ENCODE results near the gene TARS2. TPM values are rescaled to one million over a fixed set of nuclear protein-coding genes. Genes with fewer than 3 reads are reported as not detected.

Gene TARS2
- total RNA-seq, 1 donor from 2014 or later, result 18.5 TPM

DNA sequence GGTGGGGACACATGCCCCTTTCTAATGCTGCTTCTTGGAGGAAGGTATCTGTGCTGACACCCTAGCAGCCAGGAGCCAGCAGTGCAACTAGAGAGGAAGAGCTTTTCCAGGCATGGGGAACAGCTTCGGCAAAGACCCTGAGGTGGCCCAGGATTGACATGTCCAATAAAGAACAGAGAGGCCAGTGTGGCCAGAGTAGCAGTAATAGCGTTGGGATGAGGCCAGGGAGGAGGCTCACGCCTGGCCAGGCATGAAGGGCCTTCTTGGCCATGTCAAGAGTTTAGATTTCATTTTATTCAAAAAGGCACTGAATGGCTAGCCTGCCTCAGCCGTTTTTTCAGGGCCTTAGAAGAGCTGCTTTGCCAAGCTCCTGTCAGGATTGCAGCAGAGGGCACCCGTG, 45.6 kb downstream of the TARS2 start:
- Histone ChIP-seq H3K4me1 (no peaks in the 10 kb centered on the region), H3K4me3 (no peak overlapping the region), H3K36me3 (no peaks in the 10 kb centered on the region), H3K9me3 (no peaks in the 10 kb centered on the region), H3K27me3 (no peaks in the 10 kb centered on the region), H3K27ac (no peak overlapping the region)
- TF ChIP-seq, protein P1, sequence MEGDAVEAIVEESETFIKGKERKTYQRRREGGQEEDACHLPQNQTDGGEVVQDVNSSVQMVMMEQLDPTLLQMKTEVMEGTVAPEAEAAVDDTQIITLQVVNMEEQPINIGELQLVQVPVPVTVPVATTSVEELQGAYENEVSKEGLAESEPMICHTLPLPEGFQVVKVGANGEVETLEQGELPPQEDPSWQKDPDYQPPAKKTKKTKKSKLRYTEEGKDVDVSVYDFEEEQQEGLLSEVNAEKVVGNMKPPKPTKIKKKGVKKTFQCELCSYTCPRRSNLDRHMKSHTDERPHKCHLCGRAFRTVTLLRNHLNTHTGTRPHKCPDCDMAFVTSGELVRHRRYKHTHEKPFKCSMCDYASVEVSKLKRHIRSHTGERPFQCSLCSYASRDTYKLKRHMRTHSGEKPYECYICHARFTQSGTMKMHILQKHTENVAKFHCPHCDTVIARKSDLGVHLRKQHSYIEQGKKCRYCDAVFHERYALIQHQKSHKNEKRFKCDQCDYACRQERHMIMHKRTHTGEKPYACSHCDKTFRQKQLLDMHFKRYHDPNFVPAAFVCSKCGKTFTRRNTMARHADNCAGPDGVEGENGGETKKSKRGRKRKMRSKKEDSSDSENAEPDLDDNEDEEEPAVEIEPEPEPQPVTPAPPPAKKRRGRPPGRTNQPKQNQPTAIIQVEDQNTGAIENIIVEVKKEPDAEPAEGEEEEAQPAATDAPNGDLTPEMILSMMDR (IDR thresholded peaks at IDR 0.05), result no peak
- intact Hi-C loops (cut with DNase I), result loop anchor here (5.0 kb wide), 1 partner anchor 66 kb away; no protein-coding TSS in a partner anchor
- DNase-seq (no peak), ATAC-seq (no peak)

DNA sequence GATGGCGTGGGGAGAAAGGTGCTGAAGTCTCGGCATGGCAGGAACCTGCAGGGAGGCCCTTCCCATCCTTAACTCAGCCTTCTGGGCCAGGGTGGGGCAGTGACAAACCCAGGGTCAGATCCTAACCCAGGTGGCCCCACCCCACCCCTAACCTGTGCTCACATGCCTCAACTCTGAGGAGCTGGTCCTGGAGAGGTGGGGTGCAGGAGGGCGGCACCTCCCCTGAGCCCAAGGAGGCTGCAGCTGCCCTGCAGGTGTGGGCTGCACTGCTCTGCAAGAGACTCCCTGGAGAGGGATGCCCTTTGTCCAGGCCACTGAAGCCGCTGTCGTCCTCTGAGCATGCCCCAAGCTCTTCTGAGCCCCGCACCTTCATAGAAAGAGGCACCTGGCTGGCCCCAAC, 46.8 kb downstream of the TARS2 start:
- ATAC-seq, result no peak
- intact Hi-C loops (cut with DNase I), result loop anchor here (5.0 kb wide), 1 partner anchor 67 kb away; no protein-coding TSS in a partner anchor
- no peak overlapping the region for H3K4me3 ChIP-seq
- no peak overlapping the region for H3K27ac ChIP-seq
- DNase-seq, result no peak
- H3K9me3 ChIP-seq, result no peaks in the 10 kb centered on the region
- no peaks in the 10 kb centered on the region for H3K36me3 ChIP-seq
- no peaks in the 10 kb centered on the region for H3K27me3 ChIP-seq
- H3K4me1 ChIP-seq, result no peaks in the 10 kb centered on the region
- TF ChIP-seq, protein P1 (IDR thresholded peaks at IDR 0.05), result no peak

DNA sequence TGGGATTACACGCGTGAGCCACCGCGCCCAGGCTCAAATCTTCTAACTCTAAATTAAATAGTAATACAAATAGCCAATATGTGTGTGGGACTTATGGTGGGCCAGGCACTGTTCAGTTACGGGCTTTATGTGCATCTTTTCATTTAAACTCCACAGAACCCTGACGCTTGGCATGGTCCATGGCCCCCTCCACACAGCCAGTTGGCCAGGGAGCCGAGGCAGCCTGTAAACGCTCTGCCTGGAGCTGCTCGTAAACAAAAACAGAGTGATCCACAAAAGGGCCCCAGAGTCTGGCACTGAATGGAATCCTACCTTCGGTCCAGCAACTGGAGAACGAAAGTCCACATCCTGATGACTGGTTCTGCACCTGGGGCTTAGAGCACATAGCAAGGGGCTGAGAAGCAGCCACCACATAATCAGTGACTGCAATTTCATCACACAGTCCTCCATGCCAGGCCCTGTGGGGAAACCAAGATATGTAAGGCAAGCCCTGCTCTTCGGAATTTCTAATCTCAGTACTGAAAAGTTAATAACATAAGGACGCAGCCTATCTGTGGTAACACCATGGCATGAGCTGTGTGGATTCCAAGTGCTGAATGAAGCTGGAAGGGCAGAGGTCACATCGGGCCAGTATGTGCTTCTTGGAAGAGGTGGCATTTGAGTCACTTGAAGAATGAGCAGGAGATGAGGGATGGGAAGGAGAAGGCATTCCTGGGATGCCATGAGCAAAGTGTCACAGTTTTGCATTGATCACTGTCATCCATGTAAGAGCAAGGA, 48.5 kb downstream of the TARS2 start:
- no peak for ATAC-seq
- H3K27ac ChIP-seq, result no peak overlapping the region
- intact Hi-C loops (cut with DNase I), result no loop called here
- H3K4me3 ChIP-seq, result no peak overlapping the region
- TF ChIP-seq, protein P1 (IDR thresholded peaks at IDR 0.05), result no peak
- no peaks in the 10 kb centered on the region for H3K9me3 ChIP-seq
- no peaks in the 10 kb centered on the region for H3K36me3 ChIP-seq
- no peak for DNase-seq
- no peaks in the 10 kb centered on the region for H3K4me1 ChIP-seq
- no peaks in the 10 kb centered on the region for H3K27me3 ChIP-seq

- no peak for ATAC-seq
- TF ChIP-seq, protein P1 (IDR thresholded peaks at IDR 0.05), result no peak
- no peaks in the 10 kb centered on the region for H3K36me3 ChIP-seq
- H3K4me1 ChIP-seq, result no peaks in the 10 kb centered on the region
- no peak overlapping the region for H3K27ac ChIP-seq
- intact Hi-C loops (cut with DNase I), result no loop called here
- no peaks in the 10 kb centered on the region for H3K27me3 ChIP-seq
- H3K9me3 ChIP-seq, result no peaks in the 10 kb centered on the region
- H3K4me3 ChIP-seq, result no peak overlapping the region
- no peak for DNase-seq
Observed at GRCh38 chr1:150536836-150537731, 49.9 kb downstream of the TARS2 start.

- ATAC-seq (peak; percentile 68), DNase-seq (no peak)
- Histone ChIP-seq H3K4me1 (no peaks in the 10 kb centered on the region), H3K36me3 (no peaks in the 10 kb centered on the region), H3K9me3 (no peaks in the 10 kb centered on the region), H3K27me3 (no peaks in the 10 kb centered on the region), H3K4me3 (no peak overlapping the region), H3K27ac (no peak overlapping the region)
- TF ChIP-seq, protein P1 (IDR thresholded peaks at IDR 0.05), result no peak
- intact Hi-C loops (cut with DNase I), result no loop called here
Observed at GRCh38 chr1:150537732-150538684, 50.8 kb downstream of the TARS2 start.

Measured in upper lobe of right lung (tissue), 1 donor.